GM12878 (cell line): ENCODE measurements around the gene VAT1. TPM values are rescaled to one million over a fixed set of nuclear protein-coding genes. Genes with fewer than 3 reads are reported as not detected.

Source experiments
- ATAC-seq: fragments of 200-7000 bp; cut with Tn5 transposase; 3 replicates; pipeline ENCODE4 v1.9.1; 2020; ENCODE audit warnings: mild to moderate bottlenecking, moderate library complexity
- BruUV-seq: library from RNA; stranded (reverse); fragments of 400-500 nt; replicated peaks from 2 replicates; lab custom pipeline; 2021; lab: Mats Ljungman, UMichigan
- CTCF ChIA-PET: fragments of 300-600 bp; sonication (Branson Sonifier 250); formaldehyde crosslinking; extraction: SDS; loops from one replicate; lab custom pipeline; 2021; ENCODE audit warnings: inconsistent platforms; lab: Yijun Ruan, JAX
- POLR2A ChIA-PET: fragments of 350-600 bp; formaldehyde crosslinking; extraction: SDS; loops from one replicate; lab custom pipeline; 2021; ENCODE audit warnings: inconsistent platforms; lab: Charles Lee
- RAD21 ChIA-PET: fragments of 300-600 bp; sonication (Branson Sonifier 250); formaldehyde crosslinking; loops from one replicate; lab custom pipeline; 2023; ENCODE audit warnings: antibody characterized with exemption; ENCODE audit not compliant: unreplicated experiment; lab: Charles Lee
- SMC1A ChIA-PET: fragments of 300-600 bp; sonication (Branson Sonifier 250); formaldehyde crosslinking; loops from one replicate; lab custom pipeline; 2023; ENCODE audit not compliant: unreplicated experiment, uncharacterized antibody; lab: Charles Lee
- DNase-seq: peaks from one replicate; pipeline ENCODE4 v3.0.0-alpha.2; 2011; ENCODE audit warnings: low read depth, low spot score
- FAIRE-seq: peaks from 3 replicates; lab custom pipeline; 2011; peaks lifted over from hg19 to GRCh38; lab: Jason Lieb, UNC
- H2AFZ ChIP-seq: 2 replicates; pipeline ENCODE4 v1.6.0; 2011; ENCODE audit warnings: low read depth, low read length, control low read depth; ENCODE audit not compliant: control insufficient read depth
- H3K27ac ChIP-seq: 2 replicates; pipeline ENCODE4 v1.5.1; 2011; ENCODE audit warnings: control low read depth; ENCODE audit not compliant: control insufficient read depth, insufficient read depth
- H3K27me3 ChIP-seq, 2 experiments: replicated peaks in 1 of 2; 2 replicates each; pipeline versions ENCODE4 v1.6.0 to v1.6.1; 2011; ENCODE audit warnings: low read length in 1 of 2; ENCODE audit not compliant: control insufficient read depth in 2 of 2, insufficient read depth in 2 of 2
- H3K36me3 ChIP-seq, 2 experiments: 2 replicates each; pipeline ENCODE4 v1.5.1; 2011; ENCODE audit warnings: low read length in 1 of 2; ENCODE audit not compliant: control insufficient read depth in 2 of 2, insufficient read depth in 2 of 2
- H3K4me1 ChIP-seq: 2 replicates; pipeline ENCODE4 v1.6.1; 2011; ENCODE audit warnings: mild to moderate bottlenecking, low read length, moderate library complexity, mixed read lengths; ENCODE audit not compliant: control insufficient read depth, insufficient read depth
- H3K4me2 ChIP-seq: 2 replicates; pipeline ENCODE4 v1.6.0; 2011; ENCODE audit warnings: control low read depth; ENCODE audit not compliant: control insufficient read depth, insufficient read depth
- H3K4me3 ChIP-seq: fragments of 200-600 bp; sonication (generic); 2 replicates; pipeline ENCODE4 v1.5.1; 2016
- H3K79me2 ChIP-seq: 2 replicates; pipeline ENCODE4 v1.6.0; 2011; ENCODE audit warnings: low read length; ENCODE audit not compliant: control insufficient read depth, insufficient read depth
- H3K9ac ChIP-seq: 2 replicates; pipeline ENCODE4 v1.8.0; 2011; ENCODE audit warnings: low read length, control low read depth, mixed read lengths; ENCODE audit not compliant: control insufficient read depth, insufficient read depth
- H3K9me3 ChIP-seq: replicated peaks from 3 replicates; pipeline ENCODE4 v1.5.1; 2011; ENCODE audit warnings: mild to moderate bottlenecking, low read length; ENCODE audit not compliant: control insufficient read depth, insufficient read depth
- H4K20me1 ChIP-seq: 2 replicates; pipeline ENCODE4 v1.6.0; 2011; ENCODE audit not compliant: control insufficient read depth, insufficient read depth
- DPF2 ChIP-seq: fragments of 450-650 bp; IDR thresholded peaks from 2 replicates; pipeline ENCODE4 v1.6.1; 2017; ENCODE audit warnings: mild to moderate bottlenecking
- EED ChIP-seq: sonication (generic); IDR thresholded peaks from 2 replicates; pipeline ENCODE4 v1.6.1; 2016; ENCODE audit warnings: antibody characterized with exemption, low read depth
- ETV6 ChIP-seq, 2 experiments: fragments of 450-650 bp in 1 of 2; IDR thresholded peaks in 1 of 2; conservative IDR thresholded peaks in 1 of 2; 2 replicates each; pipeline ENCODE4 v1.6.1; 2014; ENCODE audit warnings: antibody characterized with exemption in 1 of 2, borderline replicate concordance in 1 of 2, low read depth in 1 of 2, mild to moderate bottlenecking in 1 of 2, moderate library complexity in 1 of 2
- KAT2A ChIP-seq: conservative IDR thresholded peaks from 2 replicates; pipeline ENCODE4 v1.6.1; 2011; ENCODE audit warnings: low read depth, low read length; ENCODE audit not compliant: control insufficient read depth
- KLF5 ChIP-seq: fragments of 450-650 bp; IDR thresholded peaks from 2 replicates; pipeline ENCODE4 v1.6.1; 2014; ENCODE audit warnings: mild to moderate bottlenecking; ENCODE audit not compliant: partially characterized antibody
- MEF2B ChIP-seq: fragments of 450-650 bp; IDR thresholded peaks from 2 replicates; pipeline ENCODE4 v1.6.1; 2018; ENCODE audit warnings: mild to moderate bottlenecking, moderate library complexity; ENCODE audit not compliant: partially characterized antibody, poor library complexity, severe bottlenecking
- MTA3 ChIP-seq: IDR thresholded peaks from 2 replicates; pipeline ENCODE4 v1.6.1; 2012; ENCODE audit warnings: low read length, inconsistent platforms, borderline replicate concordance
- NFXL1 ChIP-seq: fragments of 450-650 bp; IDR thresholded peaks from 2 replicates; pipeline ENCODE4 v1.6.1; 2017; ENCODE audit warnings: antibody characterized with exemption, mild to moderate bottlenecking, borderline replicate concordance
- NFYB ChIP-seq: IDR thresholded peaks from 2 replicates; pipeline ENCODE4 v1.6.1; 2011; ENCODE audit warnings: low read depth, mild to moderate bottlenecking, low read length, improper control_type of control experiment, moderate library complexity; ENCODE audit not compliant: insufficient read depth
- POLR2A ChIP-seq: IDR thresholded peaks from 2 replicates; pipeline ENCODE4 v1.6.1; 2011; ENCODE audit warnings: low read depth, mild to moderate bottlenecking, low read length
- RUNX3 ChIP-seq: IDR thresholded peaks from 2 replicates; pipeline ENCODE4 v1.6.1; 2012; ENCODE audit warnings: low read length, inconsistent platforms
- SUPT20H ChIP-seq: IDR thresholded peaks from 2 replicates; pipeline ENCODE4 v1.6.1; 2011; ENCODE audit warnings: low read depth, mild to moderate bottlenecking, low read length, moderate library complexity, borderline replicate concordance; ENCODE audit not compliant: control insufficient read depth
- USF1 ChIP-seq: IDR thresholded peaks from 2 replicates; pipeline ENCODE4 v1.6.1; 2011; ENCODE audit warnings: borderline replicate concordance, low read depth, mild to moderate bottlenecking, moderate library complexity, mixed read lengths, low read length; ENCODE audit not compliant: insufficient read depth; ENCODE audit errors: extremely low read length
- ZNF384 ChIP-seq: IDR thresholded peaks from 2 replicates; pipeline ENCODE4 v1.6.1; 2012; ENCODE audit warnings: low read depth, mild to moderate bottlenecking, low read length, improper control_type of control experiment, borderline replicate concordance
- ZNF622 ChIP-seq: fragments of 450-650 bp; IDR thresholded peaks from 2 replicates; pipeline ENCODE4 v1.6.1; 2017; ENCODE audit warnings: mild to moderate bottlenecking, inconsistent platforms
- WGBS: methylation state at CpG from one replicate; pipeline ENCODE4 v1.1.6; 2016; ENCODE audit warnings: low lambda C conversion rate; ENCODE audit not compliant: insufficient replicate concordance, insufficient coverage; ENCODE audit errors: missing lambda C conversion rate; 5-methylcytosine and 5-hydroxymethylcytosine counted together
- in situ Hi-C: fragments of 300-500 bp; cut with MboI; formaldehyde crosslinking; loops from 9 replicates; pipeline ENCODE4 v1.14.3; 2018; ENCODE audit warnings: mixed read lengths
- intact Hi-C: fragments of 100-400 bp; cut with micrococcal nuclease; formaldehyde crosslinking; loops from one replicate; pipeline ENCODE4 v1.14.2; 2022; ENCODE audit not compliant: unreplicated experiment
- polyA plus RNA-seq, 11 experiments: library from polyadenylated mRNA; depleted of rRNA in 4 of 11; unstranded in 6 of 11; stranded (reverse) in 5 of 11; fragments of >200 nt; fragmentation: Nextera tagmentation in 4 of 11; fragmentation: Illumina TruSeq in 1 of 11; extraction: Ambion mirVana in 4 of 11; extraction: Trizol in 1 of 11; gene quantifications; 1 replicate in 1 of 11; 2 replicates in 10 of 11; pipeline versions ENCODE4 v1.2.1 to v1.2.3, GENCODE V29; 2011 to 2016; ENCODE audit warnings: inconsistent platforms in 2 of 11, missing spikeins in 2 of 11, low read depth in 1 of 11
- total RNA-seq, 4 experiments: library from RNA; depleted of rRNA in 3 of 4; stranded (reverse); fragments of >200 nt in 3 of 4; fragmentation: Illumina TruSeq in 1 of 4; extraction: Trizol in 1 of 4; gene quantifications; 2 replicates each; pipeline versions ENCODE4 v1.2.1 to v1.2.3, GENCODE V29; 2013 to 2021
- TF ChIP-seq, protein P1 (sequence below): IDR thresholded peaks from 2 replicates; pipeline ENCODE4 v1.6.1; 2012; ENCODE audit warnings: mild to moderate bottlenecking, low read depth, low read length

VAT1 gene
- total and polyA plus RNA-seq, 10 of the 15 experiments (the other 5 are each of a cell fraction or from before 2014, with no cell fraction given) = 5.0 to 19.8 (median 8.2) TPM

DNA sequence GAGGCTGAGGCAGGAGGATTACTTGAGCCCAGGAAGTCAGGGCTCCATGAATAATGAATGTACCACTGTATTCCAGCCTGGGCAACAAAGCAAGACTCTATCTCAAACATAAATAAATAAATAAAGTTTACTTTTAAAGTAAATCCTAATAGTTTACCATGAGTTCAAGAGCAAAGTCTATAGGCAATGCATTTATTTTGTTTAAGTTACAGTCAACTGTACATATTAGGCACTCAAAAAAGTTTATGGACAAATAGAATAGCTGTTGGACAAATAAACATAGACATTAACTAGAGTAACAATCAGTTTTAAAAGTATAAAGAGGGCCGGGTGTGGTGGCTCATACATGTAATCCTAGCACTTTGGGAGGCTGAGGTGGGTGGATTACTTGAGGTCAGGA lies 54.3 kb downstream of the VAT1 start:
- ATAC-seq (no peak), FAIRE-seq (no peak), DNase-seq (no peak)
- intact Hi-C loops (no loop called here), in situ Hi-C loops (no loop called here)
- ChIA-PET POLR2A (interaction anchor here (0.7 kb wide), 1 partner anchor 13 kb away, joined by 3 read pairs; no protein-coding TSS in a partner anchor), RAD21 (interaction anchor here (1.9 kb wide), 1 partner anchor 17 kb away, joined by 6 read pairs; no protein-coding TSS in a partner anchor), SMC1A (interaction anchor here (1.5 kb wide), 1 partner anchor 30 kb away, joined by 3 read pairs; the partner anchor contains the start of gene RPL27), CTCF (interaction anchor here (0.8 to 1.5 kb wide), 5 partner anchors 10 to 150 kb away, joined by 3 to 4 read pairs (median 4); partner anchors contain the start of gene RPL27)
- Histone ChIP-seq H4K20me1 (no peaks in the 10 kb centered on the region), H3K27ac (no peak overlapping the region), H3K4me3 (no peak overlapping the region), H3K9me3 (no peaks in the 10 kb centered on the region), H3K4me2 (no peak overlapping the region), H2AFZ (no peak overlapping the region), H3K36me3 (no peaks in the 10 kb centered on the region), H3K9ac (no peak overlapping the region), H3K4me1 (no peaks in the 10 kb centered on the region; the same call in 1 of the 2 replicates), H3K27me3 (no peaks in the 10 kb centered on the region), H3K79me2 (peaks cover 14% of the 10 kb centered on the region)
- WGBS = 89% methylated on average over 1 of the region's 1 CpG
- BruUV-seq = no TSS peak
- TF ChIP-seq NFXL1 (no peak), USF1 (no peak), EED (no peak), ETV6 (conservative IDR thresholded peaks at IDR 0.05 in 1 of 2, IDR thresholded peaks at IDR 0.05 in 1 of 2; ENCODE audit: borderline replicate concordance in 1 of 2, low read depth in 1 of 2) (no peak), MTA3 (no peak), MEF2B (no peak), RUNX3 (no peak), KAT2A (no peak), NFYB (no peak), ZNF622 (no peak), KLF5 (no peak), DPF2 (no peak), SUPT20H (no peak), ZNF384 (no peak), POLR2A (no peak)
- TF ChIP-seq, protein P1, sequence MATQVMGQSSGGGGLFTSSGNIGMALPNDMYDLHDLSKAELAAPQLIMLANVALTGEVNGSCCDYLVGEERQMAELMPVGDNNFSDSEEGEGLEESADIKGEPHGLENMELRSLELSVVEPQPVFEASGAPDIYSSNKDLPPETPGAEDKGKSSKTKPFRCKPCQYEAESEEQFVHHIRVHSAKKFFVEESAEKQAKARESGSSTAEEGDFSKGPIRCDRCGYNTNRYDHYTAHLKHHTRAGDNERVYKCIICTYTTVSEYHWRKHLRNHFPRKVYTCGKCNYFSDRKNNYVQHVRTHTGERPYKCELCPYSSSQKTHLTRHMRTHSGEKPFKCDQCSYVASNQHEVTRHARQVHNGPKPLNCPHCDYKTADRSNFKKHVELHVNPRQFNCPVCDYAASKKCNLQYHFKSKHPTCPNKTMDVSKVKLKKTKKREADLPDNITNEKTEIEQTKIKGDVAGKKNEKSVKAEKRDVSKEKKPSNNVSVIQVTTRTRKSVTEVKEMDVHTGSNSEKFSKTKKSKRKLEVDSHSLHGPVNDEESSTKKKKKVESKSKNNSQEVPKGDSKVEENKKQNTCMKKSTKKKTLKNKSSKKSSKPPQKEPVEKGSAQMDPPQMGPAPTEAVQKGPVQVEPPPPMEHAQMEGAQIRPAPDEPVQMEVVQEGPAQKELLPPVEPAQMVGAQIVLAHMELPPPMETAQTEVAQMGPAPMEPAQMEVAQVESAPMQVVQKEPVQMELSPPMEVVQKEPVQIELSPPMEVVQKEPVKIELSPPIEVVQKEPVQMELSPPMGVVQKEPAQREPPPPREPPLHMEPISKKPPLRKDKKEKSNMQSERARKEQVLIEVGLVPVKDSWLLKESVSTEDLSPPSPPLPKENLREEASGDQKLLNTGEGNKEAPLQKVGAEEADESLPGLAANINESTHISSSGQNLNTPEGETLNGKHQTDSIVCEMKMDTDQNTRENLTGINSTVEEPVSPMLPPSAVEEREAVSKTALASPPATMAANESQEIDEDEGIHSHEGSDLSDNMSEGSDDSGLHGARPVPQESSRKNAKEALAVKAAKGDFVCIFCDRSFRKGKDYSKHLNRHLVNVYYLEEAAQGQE = no peak
